GM21360 (cell line): ENCODE data around the gene PPAT.
A peak's percentile ranks its signal among the peaks of the same experiment; 100 is the strongest.
"Not testable (repeated sequence)": the region's sequence is repeated elsewhere in the genome, so short reads cannot be mapped to it uniquely, and the experiment has no call there.

Experiments
- ATAC-seq: cut with Tn5 transposase; IDR thresholded peaks from one replicate; pipeline ENCODE4 v1.9.1; 2021; ENCODE audit warnings: mild to moderate bottlenecking, moderate library complexity; ENCODE audit not compliant: unreplicated experiment

Gene PPAT

GRCh38 chr4:56435140-56435926 lies at the start of gene PPAT:
Gene PPAT, minus strand, starts transcription at chr4:56435615. Its CDS starts 138 bp downstream, at chr4:56435477.
- ATAC-seq = peak; percentile 75

GRCh38 chr4:56480691-56481090 lies 45.3 kb upstream of the PPAT start:
- ATAC-seq = no peak

GRCh38 chr4:56477192-56477702 lies 41.8 kb upstream of the PPAT start:
- no peak for ATAC-seq

DNA sequence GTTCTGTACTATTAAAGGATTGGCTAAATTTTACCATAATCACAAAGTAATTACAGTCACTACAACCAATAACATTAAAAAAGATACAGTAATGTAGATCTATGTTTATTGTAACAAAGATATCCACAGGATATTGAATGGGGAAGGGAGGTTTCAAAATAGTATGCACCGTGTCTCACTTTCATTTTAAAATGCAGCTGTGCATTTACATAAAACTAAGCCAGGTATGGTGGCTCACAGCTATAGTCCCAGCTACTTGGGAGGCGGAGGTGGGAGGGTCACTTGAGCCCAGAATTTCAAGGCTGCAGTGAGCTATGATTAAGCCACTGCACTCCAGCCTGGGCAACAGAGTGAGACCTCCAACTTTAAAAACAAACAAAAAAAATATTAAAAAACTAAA lies 40.5 kb upstream of the PPAT start:
- peak; percentile 76 for ATAC-seq

GRCh38 chr4:56469489-56470210 lies 34.2 kb upstream of the PPAT start:
- no peak for ATAC-seq

- ATAC-seq = peak; percentile 48
Measured at GRCh38 chr4:56468097-56468422, 32.6 kb upstream of the PPAT start.

DNA sequence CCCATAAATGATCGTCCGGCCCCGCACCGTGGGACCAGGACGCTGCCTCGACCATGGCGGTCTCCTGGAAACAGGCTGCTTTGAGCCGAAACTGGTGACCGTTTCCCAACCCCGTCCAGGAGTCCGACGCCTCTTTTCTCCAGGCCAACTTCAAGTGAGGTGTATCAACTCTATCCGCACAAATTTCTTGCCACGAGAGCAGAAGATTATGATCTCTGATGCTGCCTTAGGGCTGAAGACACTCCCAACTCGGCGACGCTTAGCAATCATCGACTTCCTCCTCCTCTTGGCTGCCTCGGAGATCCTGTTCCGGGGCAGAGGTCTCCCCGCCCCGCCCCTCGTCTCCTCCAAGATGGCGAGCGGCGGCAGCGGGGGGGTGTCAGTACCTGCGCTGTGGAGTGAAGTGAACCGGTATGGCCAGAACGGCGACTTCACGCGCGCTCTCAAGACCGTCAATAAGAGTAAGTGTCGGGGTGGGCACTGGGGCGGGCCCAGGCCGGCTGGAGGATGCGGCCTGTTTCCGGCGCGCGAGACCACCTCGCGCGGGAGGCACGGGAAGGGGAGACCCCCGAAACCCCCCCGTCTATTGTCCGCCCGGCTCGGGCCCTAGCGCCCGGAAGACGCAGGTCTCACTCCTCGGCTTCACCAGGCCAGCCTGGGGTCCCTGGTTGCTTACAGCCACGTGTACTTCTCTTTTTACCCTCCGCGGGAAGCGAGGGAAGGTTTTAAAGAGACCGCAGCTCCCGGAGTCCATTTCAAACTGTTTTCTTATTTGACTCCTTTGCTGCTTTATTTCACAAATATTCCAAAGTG lies 32.1 kb upstream of the PPAT start, which contains the start of gene SRP72:
TSS of gene SRP72 (plus strand) at position 334 of the 813 bp plus-strand sequence. CDS start at position 353, 19 bp downstream.
- ATAC-seq = peak; percentile 84

- ATAC-seq = no peak
Measured at GRCh38 chr4:56466910-56467283, 31.5 kb upstream of the PPAT start.

- not testable (repeated sequence) for ATAC-seq
Measured at GRCh38 chr4:56466296-56466761, 30.9 kb upstream of the PPAT start.

DNA sequence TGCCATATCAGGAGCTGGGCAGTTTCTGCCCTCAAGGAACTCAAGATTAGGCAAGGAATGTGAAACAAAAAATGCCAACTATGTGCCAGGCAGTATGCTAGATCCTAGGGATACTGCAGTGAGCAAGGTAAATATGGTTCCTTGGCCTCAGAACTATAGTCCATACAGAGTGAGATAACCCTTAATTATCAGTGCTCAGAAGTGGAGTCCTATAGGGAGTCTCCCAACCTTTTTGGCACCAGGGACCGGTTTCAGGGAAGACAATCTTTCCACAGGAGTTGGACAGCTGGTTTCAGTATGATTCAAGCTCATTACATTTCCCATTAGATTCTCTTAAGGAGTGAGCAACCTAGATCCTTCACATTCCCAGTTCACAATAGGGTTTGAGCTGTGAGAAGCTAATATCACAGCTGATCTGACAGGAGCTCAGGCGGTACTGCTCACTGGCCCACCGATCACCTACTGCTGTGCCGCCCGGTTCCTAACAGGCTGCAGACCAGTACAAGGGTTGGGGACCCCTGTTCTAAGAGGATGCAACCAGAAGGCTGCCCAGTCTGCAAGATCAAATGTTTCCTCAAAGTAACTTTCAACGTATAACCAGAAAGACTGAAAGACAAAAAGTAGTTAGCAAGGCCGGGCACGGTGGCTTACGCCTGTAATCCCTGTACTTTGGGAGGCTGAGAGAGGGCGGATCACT lies 30.3 kb upstream of the PPAT start:
- ATAC-seq = no peak

DNA sequence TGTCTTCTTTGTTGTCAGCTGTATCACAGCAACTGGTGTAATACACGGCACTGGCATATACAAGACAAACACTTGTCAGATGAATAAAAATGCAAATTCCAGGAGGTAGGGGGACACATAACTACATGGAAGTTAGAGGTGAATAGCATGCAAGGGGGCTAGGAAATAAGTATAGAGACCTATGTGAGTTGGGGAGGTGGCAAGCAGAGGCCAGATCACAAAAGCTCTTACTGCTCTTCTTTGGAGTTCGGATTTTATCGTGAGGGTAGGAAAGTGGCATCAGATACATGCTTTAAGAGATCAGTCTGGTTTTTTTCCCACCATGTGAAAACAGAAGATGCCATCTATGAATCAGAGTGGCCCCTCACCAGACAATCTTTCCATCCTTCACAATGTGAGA lies 29.2 kb upstream of the PPAT start:
- no peak for ATAC-seq

DNA sequence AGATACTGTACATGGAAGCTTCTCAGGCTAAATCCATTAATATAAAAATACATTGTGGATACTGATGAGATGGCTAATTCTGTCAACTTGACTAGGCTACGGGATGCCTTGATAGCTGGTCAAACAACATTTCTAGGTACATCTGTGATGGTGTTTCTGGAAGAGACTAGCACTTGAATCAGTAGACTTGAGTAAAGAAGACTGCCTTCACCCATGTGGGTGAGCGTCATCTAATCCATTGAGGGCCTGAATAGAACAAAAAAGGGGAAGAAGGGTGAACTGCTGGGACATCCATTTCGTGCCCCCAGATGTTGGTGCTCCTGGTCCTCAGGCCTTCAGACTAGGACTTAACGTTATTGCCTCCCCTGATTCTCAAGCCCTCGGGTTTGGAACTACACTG lies 28.3 kb upstream of the PPAT start:
- ATAC-seq = no peak

DNA sequence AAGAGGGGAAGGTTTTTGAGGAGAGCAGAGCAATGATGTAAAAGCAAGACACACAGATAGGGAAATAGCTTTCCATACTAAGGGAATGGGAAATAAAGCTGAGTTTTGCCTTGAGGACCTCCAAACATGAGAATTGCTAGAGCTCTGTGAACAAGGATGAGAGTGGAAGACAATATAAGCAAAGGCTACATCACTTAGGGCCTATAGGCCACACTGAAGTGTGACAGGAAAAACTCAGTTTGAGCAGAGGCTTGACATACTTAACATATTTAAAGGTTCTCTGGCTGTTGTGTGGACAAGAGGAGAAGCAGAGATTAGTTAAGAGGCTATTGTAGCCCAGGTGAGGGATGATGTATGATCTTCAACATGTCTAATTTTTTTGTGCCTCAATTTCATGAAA lies 26.7 kb upstream of the PPAT start:
- no peak for ATAC-seq

DNA sequence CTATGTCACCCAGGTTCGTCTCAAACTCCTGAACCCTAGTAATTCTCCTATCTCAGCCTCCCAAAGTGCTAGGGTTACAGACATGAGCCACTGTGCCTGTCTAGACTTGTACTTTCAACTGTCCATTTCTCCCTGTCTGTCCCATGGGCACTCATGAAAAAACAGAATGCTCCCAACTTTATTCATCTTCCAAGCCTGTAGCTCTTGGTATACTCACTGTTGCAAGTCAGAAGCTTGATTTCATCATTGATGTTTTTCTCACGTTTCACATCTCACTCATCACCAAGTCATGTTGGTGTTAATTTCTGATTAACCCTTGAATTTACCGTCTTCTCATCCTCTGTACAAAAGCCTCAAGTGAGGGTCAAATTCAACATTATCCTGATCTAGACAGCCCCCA lies 24.7 kb upstream of the PPAT start:
- no peak for ATAC-seq

DNA sequence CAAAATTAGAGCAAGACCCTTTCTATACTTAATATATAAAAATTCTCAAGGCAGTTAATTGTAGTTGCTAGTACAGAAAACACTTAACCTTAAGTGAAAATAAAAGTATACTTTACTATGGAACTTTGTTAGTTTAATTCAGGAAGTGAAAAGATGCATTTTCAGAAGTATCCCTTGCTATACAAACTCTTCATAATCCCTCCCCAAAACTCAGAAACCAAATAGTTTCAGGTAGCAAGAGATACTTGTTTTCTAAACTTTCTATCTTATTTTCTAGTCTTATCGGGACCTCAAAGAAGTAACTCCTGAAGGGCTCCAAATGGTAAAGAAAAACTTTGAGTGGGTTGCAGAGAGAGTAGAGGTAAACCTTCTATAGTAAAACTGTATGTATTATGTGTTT lies 14.9 kb upstream of the PPAT start:
- ATAC-seq = no peak

- ATAC-seq = not testable (repeated sequence)
Measured at GRCh38 chr4:56449475-56449874, 14.1 kb upstream of the PPAT start.

GRCh38 chr4:56448301-56448700 lies 12.9 kb upstream of the PPAT start:
- ATAC-seq = no peak

- ATAC-seq = no peak
Measured at GRCh38 chr4:56445699-56446098, 10.3 kb upstream of the PPAT start.

DNA sequence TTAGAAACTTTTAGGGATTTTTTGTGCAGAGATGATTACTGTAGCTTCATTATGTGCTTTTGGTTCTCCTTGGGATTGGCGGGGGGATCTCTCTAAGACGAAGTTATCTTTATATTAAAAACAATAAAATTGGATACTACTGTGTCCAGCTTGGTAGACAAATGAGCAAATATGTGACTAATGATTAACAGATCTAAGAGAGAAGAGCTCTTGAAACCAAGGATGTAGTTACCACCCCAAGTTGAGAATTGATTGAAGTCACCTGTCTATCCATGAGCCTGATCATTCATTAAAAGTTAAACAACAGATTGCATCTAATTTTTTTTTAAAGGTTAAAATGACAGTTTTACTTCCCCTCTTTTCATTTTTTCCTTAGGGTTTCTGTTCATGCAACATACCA lies 9.3 kb upstream of the PPAT start:
- ATAC-seq = no peak

- ATAC-seq = no peak
Measured at GRCh38 chr4:56440983-56441382, 5.6 kb upstream of the PPAT start.

DNA sequence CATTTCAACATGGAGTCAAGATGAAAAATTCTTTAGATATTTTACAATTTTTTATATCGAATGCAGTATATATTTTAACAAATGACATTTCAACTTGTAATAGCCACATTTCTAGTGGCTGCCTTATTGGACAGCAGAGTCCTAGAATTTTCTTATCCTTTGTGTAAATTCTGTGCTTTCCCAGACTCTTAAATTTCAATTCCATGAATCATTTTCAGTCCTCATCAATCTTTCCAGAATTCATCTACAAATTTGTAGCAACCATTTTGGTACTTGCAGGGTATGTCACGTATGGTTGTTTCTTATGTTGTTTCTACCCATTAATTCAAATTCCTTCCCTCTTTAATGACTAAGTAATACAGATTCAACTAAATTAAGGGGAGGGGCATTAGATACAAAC lies 3.4 kb upstream of the PPAT start:
- ATAC-seq = no peak
